NCI-H345 treated with DMSO at 0.1 percent for 48 hours (cell line): ENCODE results near the gene OTOP1.
"Not testable (repeated sequence)": the region's sequence is repeated elsewhere in the genome, so short reads cannot be mapped to it uniquely, and the experiment has no call there.

ENCODE experiments used
- DNase-seq: peaks from one replicate; lab custom pipeline; 2025; ENCODE audit not compliant: unreplicated experiment; lab: John Stamatoyannopoulos, UW

Gene OTOP1

GRCh38 chr4:4164532-4165173 is 62.1 kb downstream of the OTOP1 start:
- not testable (repeated sequence) for DNase-seq

GRCh38 chr4:4162186-4162585 is 64.5 kb downstream of the OTOP1 start:
- DNase-seq = not testable (repeated sequence)

DNA sequence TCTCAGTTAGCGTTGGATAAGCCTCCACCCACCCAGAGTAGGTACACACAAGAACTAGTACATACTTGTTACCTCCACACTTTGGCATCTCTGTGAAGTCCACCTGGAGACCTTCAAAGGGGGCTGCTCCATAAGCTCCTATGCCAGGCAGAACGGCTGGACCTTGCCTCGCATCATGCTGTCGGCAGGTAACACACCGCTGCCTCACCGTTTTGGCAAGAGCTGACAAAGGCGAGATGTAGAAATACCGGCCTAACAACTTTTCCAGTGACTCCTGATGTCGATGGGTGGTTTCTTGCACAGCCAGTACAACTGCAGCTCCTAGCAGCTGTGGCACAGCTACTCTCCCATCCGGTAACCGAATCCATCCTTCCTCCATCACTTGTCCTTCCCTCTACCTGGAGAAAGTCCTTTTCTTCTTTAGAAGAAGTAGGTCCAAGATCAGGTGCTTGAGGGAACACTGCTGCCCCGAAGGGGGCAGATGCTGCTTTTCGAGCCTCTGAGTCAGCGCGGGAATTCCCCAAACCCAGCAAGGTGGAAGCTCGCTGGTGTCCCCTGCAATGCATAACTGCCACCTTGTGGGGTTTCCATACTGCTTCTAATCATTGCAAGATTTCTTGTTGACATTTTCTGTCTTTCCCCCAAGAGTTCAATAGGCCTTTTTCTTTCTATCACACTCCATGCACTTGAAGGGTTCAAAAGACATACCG is 65.6 kb downstream of the OTOP1 start:
- not testable (repeated sequence) for DNase-seq

- not testable (repeated sequence) for DNase-seq
Measured at GRCh38 chr4:4145622-4146021, 81.1 kb downstream of the OTOP1 start.

DNA sequence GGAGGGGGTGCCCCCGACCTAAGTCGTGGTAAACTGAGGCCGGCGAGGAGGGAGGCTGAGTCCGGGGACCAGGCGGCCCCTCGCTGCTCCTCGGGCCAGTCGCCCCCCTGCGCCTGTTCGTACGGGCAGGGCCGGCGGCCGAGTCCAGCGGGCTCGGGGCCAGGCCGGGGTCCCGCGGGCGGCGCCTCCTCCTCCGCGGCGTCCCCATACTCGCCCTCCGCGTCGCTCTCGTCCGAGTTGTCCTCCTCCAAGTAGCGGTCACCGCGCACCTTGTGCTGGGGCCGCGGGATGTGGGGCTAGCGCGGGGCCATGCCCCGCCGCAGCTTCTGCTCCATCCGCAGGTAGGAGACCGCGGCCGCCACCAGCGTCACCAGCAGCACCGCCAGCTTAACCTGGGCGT is 83.4 kb downstream of the OTOP1 start:
- DNase-seq = not testable (repeated sequence)

GRCh38 chr4:4142679-4143078 is 84.0 kb downstream of the OTOP1 start:
- DNase-seq = not testable (repeated sequence)

DNA sequence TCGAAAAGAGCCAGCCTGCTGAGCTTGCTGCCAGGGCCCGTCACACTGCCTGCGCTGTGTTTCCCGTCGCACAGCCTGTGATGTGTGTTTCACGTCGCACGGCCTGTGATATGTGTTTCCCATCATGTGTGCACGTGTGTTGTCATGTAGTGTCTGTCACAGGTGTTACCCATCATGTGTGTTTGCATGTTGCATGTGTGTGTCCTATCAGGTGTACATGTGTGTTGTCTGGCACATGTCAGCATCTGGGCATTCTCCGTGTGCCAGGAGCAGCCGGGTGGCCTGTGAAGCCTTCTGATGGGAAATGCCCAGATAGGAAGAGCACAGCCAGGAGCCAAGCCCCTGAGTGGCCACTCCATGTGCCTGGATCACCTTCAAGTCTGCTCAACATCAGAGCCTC is 85.5 kb downstream of the OTOP1 start:
- not testable (repeated sequence) for DNase-seq
